ENCODE data around the gene ACVR1B. TPM values are rescaled to one million over a fixed set of nuclear protein-coding genes. Genes with fewer than 3 reads are reported as not detected.

ACVR1B gene
- total and polyA plus RNA-seq, 2 experiments from 2014 or later: 5.7 to 22.4 TPM

DNA sequence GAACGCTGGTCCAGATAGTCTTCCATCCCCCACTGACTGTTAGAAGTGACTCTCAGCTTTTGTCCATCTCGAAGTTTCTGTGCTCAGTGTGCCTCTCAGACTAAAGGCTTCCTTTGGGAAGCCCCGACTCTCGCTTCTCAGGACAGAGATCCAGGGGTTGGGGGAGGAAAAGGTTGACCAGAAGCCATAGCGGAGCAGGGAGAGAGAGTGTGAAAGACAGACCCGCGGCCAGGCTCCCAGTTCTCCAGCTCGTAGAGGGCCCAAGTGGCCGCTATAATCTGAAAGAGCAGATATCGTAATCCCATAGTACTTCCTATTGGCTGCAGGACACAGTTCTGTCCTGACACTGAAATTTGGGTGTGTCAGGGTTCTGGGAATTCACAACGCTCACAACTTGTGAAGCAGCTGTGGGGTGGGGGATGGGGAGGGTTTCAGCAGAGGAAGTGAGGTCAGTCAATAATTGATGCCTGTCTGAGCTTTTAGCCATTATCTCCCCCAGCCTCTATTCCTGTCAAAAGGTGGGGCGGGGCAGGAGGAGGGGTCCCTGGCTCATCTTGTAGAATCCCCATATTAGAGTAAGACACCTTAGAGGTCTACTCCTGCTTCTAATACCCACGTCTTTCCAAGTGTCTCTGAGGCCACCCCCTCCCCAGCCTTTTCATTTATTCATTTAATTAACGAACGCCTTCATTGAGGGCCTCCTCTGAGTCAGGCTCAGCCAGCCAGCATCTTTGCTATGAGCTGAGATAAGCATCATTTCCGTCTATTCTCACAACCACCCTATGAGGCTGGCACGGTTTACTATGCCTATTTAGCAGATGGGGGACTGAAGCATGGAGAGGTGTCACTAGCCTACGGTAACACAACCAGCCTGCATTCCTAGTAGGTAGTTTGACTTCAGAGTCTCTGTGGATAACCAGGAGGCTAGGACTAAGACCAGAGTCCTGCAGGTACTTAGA lies 45.7 kb upstream of the ACVR1B start:
- no peaks in the 10 kb centered on the region for H3K36me3 ChIP-seq (replicated peaks; ENCODE audit: insufficient read depth, low read depth)
- H3K9me2 ChIP-seq (replicated peaks; ENCODE audit: insufficient read depth): no peaks in the 10 kb centered on the region
- no peaks in the 10 kb centered on the region for H3K79me2 ChIP-seq
- H3K9me3 ChIP-seq (ENCODE audit: low read depth): no peaks in the 10 kb centered on the region
- TF ChIP-seq EZH2 (IDR thresholded peaks at IDR 0.05; ENCODE audit: borderline replicate concordance): no peak
- TF ChIP-seq EZH2phosphoT487 (IDR thresholded peaks at IDR 0.05; ENCODE audit: low read depth, severe bottlenecking, unreplicated experiment): no peak
- TF ChIP-seq, protein P1, sequence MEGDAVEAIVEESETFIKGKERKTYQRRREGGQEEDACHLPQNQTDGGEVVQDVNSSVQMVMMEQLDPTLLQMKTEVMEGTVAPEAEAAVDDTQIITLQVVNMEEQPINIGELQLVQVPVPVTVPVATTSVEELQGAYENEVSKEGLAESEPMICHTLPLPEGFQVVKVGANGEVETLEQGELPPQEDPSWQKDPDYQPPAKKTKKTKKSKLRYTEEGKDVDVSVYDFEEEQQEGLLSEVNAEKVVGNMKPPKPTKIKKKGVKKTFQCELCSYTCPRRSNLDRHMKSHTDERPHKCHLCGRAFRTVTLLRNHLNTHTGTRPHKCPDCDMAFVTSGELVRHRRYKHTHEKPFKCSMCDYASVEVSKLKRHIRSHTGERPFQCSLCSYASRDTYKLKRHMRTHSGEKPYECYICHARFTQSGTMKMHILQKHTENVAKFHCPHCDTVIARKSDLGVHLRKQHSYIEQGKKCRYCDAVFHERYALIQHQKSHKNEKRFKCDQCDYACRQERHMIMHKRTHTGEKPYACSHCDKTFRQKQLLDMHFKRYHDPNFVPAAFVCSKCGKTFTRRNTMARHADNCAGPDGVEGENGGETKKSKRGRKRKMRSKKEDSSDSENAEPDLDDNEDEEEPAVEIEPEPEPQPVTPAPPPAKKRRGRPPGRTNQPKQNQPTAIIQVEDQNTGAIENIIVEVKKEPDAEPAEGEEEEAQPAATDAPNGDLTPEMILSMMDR (IDR thresholded peaks at IDR 0.05; ENCODE audit: poor library complexity): no peak
- H4K20me1 ChIP-seq (ENCODE audit: insufficient read depth, poor library complexity, severe bottlenecking): no peaks in the 10 kb centered on the region
- H2AFZ ChIP-seq: peak overlapping the region; percentile 63
- peaks cover 22% of the 10 kb centered on the region for H3K4me1 ChIP-seq (ENCODE audit: insufficient read depth)
- WGBS (ENCODE audit: low lambda C conversion rate, missing lambda C conversion rate): 61% methylated on average over 18 of the region's 18 CpGs
- H3K4me3 ChIP-seq: no peak overlapping the region
- H3K4me2 ChIP-seq: peak overlapping the region; percentile 53
- peak; percentile 45 for DNase-seq (ENCODE audit: low spot score)
- peak overlapping the region; percentile 83 for H3K27ac ChIP-seq
- H3K27me3 ChIP-seq: no peaks in the 10 kb centered on the region

DNA sequence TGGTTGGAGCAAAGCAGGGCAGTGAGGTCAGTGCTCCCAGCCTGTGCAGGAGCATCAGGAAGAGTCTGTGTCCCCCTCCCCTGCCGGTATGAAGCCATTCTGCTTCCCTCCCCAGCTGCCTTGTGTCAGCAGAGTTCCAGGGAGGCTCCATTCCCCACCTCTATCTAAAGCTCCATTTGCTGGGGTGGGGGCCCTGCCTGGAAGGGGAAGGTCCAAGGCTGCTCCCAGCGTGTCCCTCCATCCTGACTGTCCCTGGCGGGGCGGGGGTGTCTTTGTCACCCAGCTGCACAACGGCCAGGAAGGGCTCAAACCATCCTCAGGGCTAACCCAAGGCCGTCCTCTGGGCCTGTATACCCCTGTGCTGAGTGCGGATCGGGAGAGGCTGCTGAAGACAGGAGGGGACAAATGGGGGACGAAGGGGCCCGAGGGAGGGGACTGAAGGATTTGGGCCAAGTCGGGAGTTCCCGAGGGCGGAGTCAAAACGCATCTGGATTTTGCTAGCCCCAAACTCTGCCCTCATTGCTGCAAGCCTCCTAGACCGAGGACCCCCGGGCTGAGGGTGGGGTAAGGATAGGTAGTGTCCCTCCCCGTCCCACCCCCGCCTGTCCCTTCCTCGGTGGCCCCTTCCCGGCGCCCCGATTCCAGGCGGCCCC lies 44.9 kb upstream of the ACVR1B start:
- DNase-seq (ENCODE audit: low spot score): no peak
- Histone ChIP-seq H3K4me2 (peak overlapping the region; percentile 79), H3K27ac (peak overlapping the region; percentile 46), H2AFZ (no peak overlapping the region), H3K27me3 (no peaks in the 10 kb centered on the region), H3K36me3 (replicated peaks; ENCODE audit: insufficient read depth, low read depth) (no peaks in the 10 kb centered on the region), H3K79me2 (no peaks in the 10 kb centered on the region), H3K9me3 (ENCODE audit: low read depth) (no peaks in the 10 kb centered on the region), H4K20me1 (ENCODE audit: insufficient read depth, poor library complexity, severe bottlenecking) (no peaks in the 10 kb centered on the region), H3K4me3 (peak overlapping the region; percentile 26), H3K9me2 (replicated peaks; ENCODE audit: insufficient read depth) (no peaks in the 10 kb centered on the region), H3K4me1 (ENCODE audit: insufficient read depth) (peaks cover 26% of the 10 kb centered on the region)
- no peak for TF ChIP-seq EZH2 (IDR thresholded peaks at IDR 0.05; ENCODE audit: borderline replicate concordance)
- 65% methylated on average over 10 of the region's 23 CpGs for WGBS (ENCODE audit: low lambda C conversion rate, missing lambda C conversion rate)

DNA sequence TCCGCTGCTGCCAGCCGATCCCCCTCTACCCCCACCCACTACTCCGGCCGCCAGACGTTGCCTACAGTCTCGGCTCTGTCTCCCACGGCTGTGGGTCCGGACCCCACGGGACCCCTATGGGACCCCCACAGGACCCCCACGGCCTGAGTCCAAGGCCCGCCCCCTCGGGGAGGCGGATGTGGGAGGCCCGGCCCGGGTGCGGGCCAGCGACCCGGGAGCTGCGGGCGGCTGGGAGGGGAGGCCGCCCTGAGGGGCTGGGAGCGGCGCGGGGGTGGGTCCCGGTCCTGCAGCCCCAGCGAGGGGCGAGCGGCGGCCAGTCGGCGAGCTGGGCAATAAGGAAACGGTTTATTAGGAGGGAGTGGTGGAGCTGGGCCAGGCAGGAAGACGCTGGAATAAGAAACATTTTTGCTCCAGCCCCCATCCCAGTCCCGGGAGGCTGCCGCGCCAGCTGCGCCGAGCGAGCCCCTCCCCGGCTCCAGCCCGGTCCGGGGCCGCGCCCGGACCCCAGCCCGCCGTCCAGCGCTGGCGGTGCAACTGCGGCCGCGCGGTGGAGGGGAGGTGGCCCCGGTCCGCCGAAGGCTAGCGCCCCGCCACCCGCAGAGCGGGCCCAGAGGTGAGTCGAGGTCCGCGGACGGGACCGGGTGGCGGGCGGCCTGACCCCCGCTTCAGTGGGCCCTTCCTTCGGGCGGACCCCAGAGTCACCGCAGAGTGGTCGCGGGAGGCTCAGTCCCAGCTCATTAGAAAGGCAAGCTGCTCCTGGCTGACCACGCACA lies 44.2 kb upstream of the ACVR1B start, which contains the start of gene ACVRL1:
Gene ACVRL1 (plus strand): TSS at position 422 of the 773 bp plus-strand sequence. CDS start 4,971 bp downstream, outside the sequence.
- no peaks in the 10 kb centered on the region for H3K27me3 ChIP-seq
- no peaks in the 10 kb centered on the region for H3K9me3 ChIP-seq (ENCODE audit: low read depth)
- H3K27ac ChIP-seq: peak within 1 kb of the TSS; percentile 46
- no peaks in the 10 kb centered on the region for H3K79me2 ChIP-seq
- WGBS (ENCODE audit: low lambda C conversion rate, missing lambda C conversion rate): 52% methylated on average over 45 of the region's 74 CpGs
- H3K4me2 ChIP-seq: peak within 1 kb of the TSS; percentile 79
- H2AFZ ChIP-seq: peak within 1 kb of the TSS; percentile 20
- TF ChIP-seq EZH2 (IDR thresholded peaks at IDR 0.05; ENCODE audit: borderline replicate concordance): no peak
- TF ChIP-seq, protein P1 (IDR thresholded peaks at IDR 0.05; ENCODE audit: poor library complexity): no peak
- TF ChIP-seq EZH2phosphoT487 (IDR thresholded peaks at IDR 0.05; ENCODE audit: low read depth, severe bottlenecking, unreplicated experiment): no peak
- H3K36me3 ChIP-seq (replicated peaks; ENCODE audit: insufficient read depth, low read depth): no peaks in the 10 kb centered on the region
- peak within 1 kb of the TSS; percentile 26 for H3K4me3 ChIP-seq
- no peak for DNase-seq (ENCODE audit: low spot score)
- no peaks in the 10 kb centered on the region for H4K20me1 ChIP-seq (ENCODE audit: insufficient read depth, poor library complexity, severe bottlenecking)
- peaks cover 33% of the 10 kb centered on the region for H3K4me1 ChIP-seq (ENCODE audit: insufficient read depth)
- no peaks in the 10 kb centered on the region for H3K9me2 ChIP-seq (replicated peaks; ENCODE audit: insufficient read depth)
